ENCODE data around the gene PPFIA4.

Gene PPFIA4

DNA sequence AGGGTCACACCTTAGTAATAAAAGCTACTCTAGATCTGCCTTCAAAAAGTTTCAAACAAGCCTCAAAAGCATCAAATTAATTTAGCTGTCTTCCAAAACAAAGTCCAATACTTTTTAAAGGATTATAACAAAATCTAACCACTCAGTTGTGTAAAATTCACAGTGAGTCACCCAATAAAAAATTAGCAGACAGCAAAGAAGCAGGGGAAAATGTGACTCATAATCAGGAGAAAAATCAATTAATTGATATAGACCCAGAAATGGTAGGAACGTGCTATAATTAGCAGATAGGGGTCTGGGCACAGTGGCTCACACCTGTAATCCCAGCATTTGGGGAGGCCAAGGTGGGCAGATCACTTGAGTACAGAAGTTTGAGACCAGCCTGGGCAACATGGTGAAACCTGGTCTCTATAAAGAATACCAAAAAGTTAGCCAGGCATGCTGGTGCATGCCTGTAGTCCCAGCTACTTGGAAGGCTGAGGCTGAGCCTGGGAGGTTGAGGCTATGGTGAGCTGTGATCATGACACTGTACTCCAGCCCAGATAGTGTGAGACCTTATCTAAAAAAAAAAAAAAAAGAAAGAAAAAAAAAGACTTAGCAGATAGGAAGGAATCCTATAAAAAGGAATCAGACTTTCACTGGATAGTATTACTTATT is 67.6 kb downstream of the PPFIA4 start:
- no peaks in the 10 kb centered on the region for H3K27me3 ChIP-seq
- H3K9me3 ChIP-seq: peaks cover 3% of the 10 kb centered on the region
- H3K4me3 ChIP-seq (ENCODE audit: low read depth in 1 of 2, low read length in 1 of 2): no peak overlapping the region
- H3K27ac ChIP-seq: no peak overlapping the region
- no peak for TF ChIP-seq CTCF (IDR thresholded peaks at IDR 0.05)
- H3K36me3 ChIP-seq: no peaks in the 10 kb centered on the region
- H3K4me1 ChIP-seq (ENCODE audit: control insufficient read depth in 1 of 2, insufficient read depth in 1 of 2, low read depth in 1 of 2, low read length in 1 of 2): no peaks in the 10 kb centered on the region

DNA sequence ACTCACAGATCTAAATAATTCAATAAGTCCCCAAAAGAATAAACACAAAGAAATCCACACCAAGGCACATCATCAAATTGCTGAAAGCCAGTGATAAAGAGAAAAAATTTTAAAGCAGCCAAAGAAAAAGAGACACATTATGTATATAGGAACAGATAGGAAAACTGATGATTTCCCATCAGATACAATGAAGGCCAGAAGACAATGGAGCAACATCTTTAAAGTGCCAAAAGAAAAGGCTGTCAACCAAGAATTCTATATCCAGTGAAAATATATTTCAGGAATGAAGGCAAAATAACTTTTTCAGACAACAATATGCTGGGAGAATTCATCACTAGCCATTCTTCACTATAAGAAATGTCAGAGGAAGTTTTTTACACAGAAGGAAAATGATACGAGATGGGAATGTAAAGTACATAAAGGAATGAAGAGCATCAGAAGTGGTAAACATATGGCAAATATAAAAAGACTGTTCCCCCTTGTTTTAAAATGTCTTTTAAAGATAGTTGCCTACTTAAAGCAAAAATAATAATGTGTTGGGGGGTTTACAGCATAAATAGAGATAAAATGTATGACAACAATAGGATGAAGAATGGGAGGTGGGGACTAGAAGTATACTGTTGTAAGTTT is 68.9 kb downstream of the PPFIA4 start:
- Histone ChIP-seq H3K27ac (no peak overlapping the region), H3K27me3 (no peaks in the 10 kb centered on the region), H3K9me3 (peaks cover 3% of the 10 kb centered on the region), H3K4me3 (ENCODE audit: low read depth in 1 of 2, low read length in 1 of 2) (no peak overlapping the region), H3K4me1 (ENCODE audit: control insufficient read depth in 1 of 2, insufficient read depth in 1 of 2, low read depth in 1 of 2, low read length in 1 of 2) (peaks cover 6 to 7% of the 10 kb centered on the region in 2 experiments), H3K36me3 (no peaks in the 10 kb centered on the region)
- TF ChIP-seq CTCF (IDR thresholded peaks at IDR 0.05): no peak

DNA sequence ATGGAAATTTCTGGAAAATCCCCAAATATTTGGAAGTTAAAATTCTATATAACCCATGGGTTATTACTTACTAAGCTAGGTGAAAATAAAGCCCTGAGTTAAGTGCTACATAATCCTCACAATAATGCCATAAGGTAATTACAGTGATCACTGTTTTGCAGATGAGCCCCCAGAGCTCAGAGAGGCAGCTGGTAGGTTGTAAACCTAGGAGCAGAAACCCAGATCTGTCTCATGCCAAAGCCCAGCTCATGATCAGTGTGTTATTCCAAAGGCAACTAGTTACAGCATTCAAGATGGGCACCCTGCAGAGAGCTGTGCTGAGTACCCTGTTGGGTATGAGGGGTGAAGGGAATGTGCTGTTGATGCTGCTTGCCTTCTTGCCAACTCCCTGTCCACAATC is 70.3 kb downstream of the PPFIA4 start:
- H3K36me3 ChIP-seq: no peaks in the 10 kb centered on the region
- no peaks in the 10 kb centered on the region for H3K27me3 ChIP-seq
- H3K9me3 ChIP-seq: peaks cover 3% of the 10 kb centered on the region
- H3K4me3 ChIP-seq (ENCODE audit: low read depth in 1 of 2, low read length in 1 of 2): no peak overlapping the region
- H3K27ac ChIP-seq: no peak overlapping the region
- peaks cover 17 to 21% of the 10 kb centered on the region in 2 experiments for H3K4me1 ChIP-seq (ENCODE audit: control insufficient read depth in 1 of 2, insufficient read depth in 1 of 2, low read depth in 1 of 2, low read length in 1 of 2)
- no peak for TF ChIP-seq CTCF (IDR thresholded peaks at IDR 0.05)

GRCh38 chr1:203097001-203097400 is 70.7 kb downstream of the PPFIA4 start:
- H3K27ac ChIP-seq: no peak overlapping the region
- no peak for TF ChIP-seq CTCF (IDR thresholded peaks at IDR 0.05)
- no peak overlapping the region for H3K4me3 ChIP-seq (ENCODE audit: low read depth in 1 of 2, low read length in 1 of 2)
- H3K27me3 ChIP-seq: no peaks in the 10 kb centered on the region
- H3K36me3 ChIP-seq: no peaks in the 10 kb centered on the region
- H3K9me3 ChIP-seq: peaks cover 3% of the 10 kb centered on the region
- H3K4me1 ChIP-seq (ENCODE audit: control insufficient read depth in 1 of 2, insufficient read depth in 1 of 2, low read depth in 1 of 2, low read length in 1 of 2): peaks cover 18 to 24% of the 10 kb centered on the region in 2 experiments

- TF ChIP-seq CTCF (IDR thresholded peaks at IDR 0.05): no peak
- Histone ChIP-seq H3K4me1 (ENCODE audit: control insufficient read depth in 1 of 2, insufficient read depth in 1 of 2, low read depth in 1 of 2, low read length in 1 of 2) (peaks cover 18 to 28% of the 10 kb centered on the region in 2 experiments), H3K27me3 (no peaks in the 10 kb centered on the region), H3K4me3 (ENCODE audit: low read depth in 1 of 2, low read length in 1 of 2) (no peak overlapping the region), H3K9me3 (peaks cover 3% of the 10 kb centered on the region), H3K36me3 (no peaks in the 10 kb centered on the region), H3K27ac (no peak overlapping the region)
Observed at GRCh38 chr1:203098445-203098844, 72.2 kb downstream of the PPFIA4 start.

Measured in neutrophil (primary cell).